Measurements from ENCODE around the gene NFKB1.

NFKB1 gene

DNA sequence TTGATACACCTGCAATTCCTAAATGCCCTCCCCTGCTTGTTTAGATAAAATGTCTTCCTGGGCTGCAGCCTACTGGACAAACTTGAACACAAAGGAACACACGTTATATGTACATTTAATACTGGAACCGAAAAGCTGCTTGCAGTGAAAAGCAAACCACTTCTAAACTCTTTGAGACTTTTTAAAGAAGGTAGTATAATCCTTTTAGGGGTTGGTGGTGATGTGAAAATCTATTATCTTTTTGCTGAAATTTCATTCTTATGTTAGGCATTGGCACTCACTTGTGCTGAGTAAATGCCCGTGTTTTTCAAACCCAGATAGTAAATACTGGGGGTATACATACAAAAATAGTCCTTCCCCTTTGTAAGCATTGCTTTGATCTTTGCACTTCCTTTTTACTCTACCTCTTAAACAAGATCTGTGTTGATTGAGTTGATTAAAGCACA is 2.2 kb downstream of the NFKB1 start:
- TF ChIP-seq, protein P1, sequence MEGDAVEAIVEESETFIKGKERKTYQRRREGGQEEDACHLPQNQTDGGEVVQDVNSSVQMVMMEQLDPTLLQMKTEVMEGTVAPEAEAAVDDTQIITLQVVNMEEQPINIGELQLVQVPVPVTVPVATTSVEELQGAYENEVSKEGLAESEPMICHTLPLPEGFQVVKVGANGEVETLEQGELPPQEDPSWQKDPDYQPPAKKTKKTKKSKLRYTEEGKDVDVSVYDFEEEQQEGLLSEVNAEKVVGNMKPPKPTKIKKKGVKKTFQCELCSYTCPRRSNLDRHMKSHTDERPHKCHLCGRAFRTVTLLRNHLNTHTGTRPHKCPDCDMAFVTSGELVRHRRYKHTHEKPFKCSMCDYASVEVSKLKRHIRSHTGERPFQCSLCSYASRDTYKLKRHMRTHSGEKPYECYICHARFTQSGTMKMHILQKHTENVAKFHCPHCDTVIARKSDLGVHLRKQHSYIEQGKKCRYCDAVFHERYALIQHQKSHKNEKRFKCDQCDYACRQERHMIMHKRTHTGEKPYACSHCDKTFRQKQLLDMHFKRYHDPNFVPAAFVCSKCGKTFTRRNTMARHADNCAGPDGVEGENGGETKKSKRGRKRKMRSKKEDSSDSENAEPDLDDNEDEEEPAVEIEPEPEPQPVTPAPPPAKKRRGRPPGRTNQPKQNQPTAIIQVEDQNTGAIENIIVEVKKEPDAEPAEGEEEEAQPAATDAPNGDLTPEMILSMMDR (IDR thresholded peaks at IDR 0.05; ENCODE audit: insufficient read depth, low read length, missing control alignments), result no peak
- ChIA-PET CTCF (interaction anchor here (0.7 kb wide), 1 partner anchor 8 kb away, joined by 3 read pairs; no protein-coding TSS in a partner anchor), POLR2A (no interaction called here)
- H3K4me3 ChIP-seq (ENCODE audit: low read depth, low read length), result no peak overlapping the region
- DNase-seq (ENCODE audit: low read depth, low spot score), result no peak

DNA sequence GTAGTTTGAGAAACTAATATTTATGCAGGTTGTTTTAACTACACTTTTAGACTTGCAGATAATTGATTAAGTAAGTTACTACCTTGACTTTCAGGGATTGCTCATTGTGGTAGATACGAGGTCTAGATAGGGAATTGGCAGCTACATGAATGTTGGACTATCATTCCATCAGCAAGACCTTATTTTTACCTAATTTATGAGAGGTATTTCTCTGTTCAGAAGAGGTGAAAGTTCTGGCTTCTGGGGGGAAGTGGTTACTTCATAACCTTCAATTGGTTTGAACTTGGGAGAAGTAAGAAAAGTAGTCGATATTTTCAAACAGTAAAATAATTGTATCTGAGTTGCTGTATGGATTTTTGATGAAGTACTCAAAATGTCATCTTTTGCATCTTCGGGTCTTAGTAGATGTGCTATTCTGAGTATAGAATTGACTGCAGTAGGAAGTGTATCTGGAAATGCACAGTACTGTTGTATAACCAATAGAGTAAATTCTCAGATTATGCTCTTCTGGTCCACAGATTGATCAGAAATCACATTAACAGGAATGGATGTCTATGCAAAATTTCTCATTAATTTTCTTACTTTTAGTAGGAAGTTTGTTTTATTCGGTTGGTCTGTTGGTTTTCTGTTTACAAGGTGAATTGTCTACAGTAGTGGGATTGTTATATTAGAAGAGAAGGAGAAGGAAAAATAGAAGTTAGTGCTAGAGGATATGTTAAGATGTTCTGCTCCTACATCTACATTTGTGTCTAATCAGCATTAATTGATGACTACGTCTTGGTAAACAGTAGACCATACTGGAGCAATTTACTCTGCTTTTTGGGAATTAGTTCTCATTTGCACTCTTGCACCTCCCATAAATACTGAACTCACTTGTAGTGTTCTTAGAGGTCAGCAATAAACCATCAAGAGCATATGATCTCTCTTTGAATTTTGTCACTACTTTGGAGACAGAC is 3.0 kb downstream of the NFKB1 start:
- H3K4me3 ChIP-seq (ENCODE audit: low read depth, low read length), result no peak overlapping the region
- CTCF ChIA-PET, result no interaction called here
- POLR2A ChIA-PET, result no interaction called here
- DNase-seq (ENCODE audit: low read depth, low spot score), result no peak
- TF ChIP-seq, protein P1 (IDR thresholded peaks at IDR 0.05; ENCODE audit: insufficient read depth, low read length, missing control alignments), result no peak

DNA sequence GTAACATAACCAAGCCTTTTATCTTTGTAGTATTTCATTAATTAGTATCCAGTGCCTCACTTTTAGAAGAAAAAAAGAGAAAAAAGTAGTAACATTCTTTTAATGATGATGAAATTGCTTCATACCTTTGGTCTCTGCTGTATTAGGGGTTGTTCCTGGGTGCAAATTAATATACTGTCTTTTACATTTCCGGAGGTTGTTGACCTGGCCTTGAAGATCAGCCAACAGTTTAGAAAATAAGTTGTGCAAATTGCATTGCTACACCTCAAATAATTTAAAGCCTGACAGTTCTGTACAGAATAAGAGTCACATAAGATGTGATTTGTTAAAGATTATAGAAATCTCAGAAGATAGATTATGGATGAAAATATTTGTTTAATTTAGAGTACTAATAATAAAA is 3.8 kb downstream of the NFKB1 start:
- H3K4me3 ChIP-seq (ENCODE audit: low read depth, low read length), result no peak overlapping the region
- POLR2A ChIA-PET, result no interaction called here
- CTCF ChIA-PET, result no interaction called here

DNA sequence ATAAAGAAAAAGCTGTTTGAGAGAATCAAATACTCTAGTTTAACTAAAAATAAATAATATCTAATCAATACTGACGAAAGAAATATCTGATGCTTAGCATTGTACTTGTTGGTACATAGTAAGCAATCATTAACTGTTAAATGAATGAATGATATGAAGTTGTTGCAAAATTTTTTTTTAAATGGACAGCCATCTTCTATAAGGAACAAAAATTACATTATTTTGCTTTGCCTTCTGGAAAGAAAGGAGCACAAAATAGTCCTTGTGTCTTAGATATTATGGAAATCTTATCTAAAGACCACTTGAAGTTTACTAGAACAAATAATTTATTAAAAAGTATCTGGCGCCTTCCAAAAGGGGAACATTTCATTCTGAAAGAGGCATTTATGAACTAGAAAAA is 4.5 kb downstream of the NFKB1 start:
- H3K4me3 ChIP-seq (ENCODE audit: low read depth, low read length), result no peak overlapping the region
- ChIA-PET CTCF (no interaction called here), POLR2A (no interaction called here)
- TF ChIP-seq, protein P1 (IDR thresholded peaks at IDR 0.05; ENCODE audit: insufficient read depth, low read length, missing control alignments), result no peak
- no peak for DNase-seq (ENCODE audit: low read depth, low spot score)

More for the DNA sequence above, 3.8 kb downstream of the NFKB1 start:
- DNase-seq (ENCODE audit: low read depth, low spot score), result no peak
- TF ChIP-seq, protein P1 (IDR thresholded peaks at IDR 0.05; ENCODE audit: insufficient read depth, low read length, missing control alignments), result no peak

DNA sequence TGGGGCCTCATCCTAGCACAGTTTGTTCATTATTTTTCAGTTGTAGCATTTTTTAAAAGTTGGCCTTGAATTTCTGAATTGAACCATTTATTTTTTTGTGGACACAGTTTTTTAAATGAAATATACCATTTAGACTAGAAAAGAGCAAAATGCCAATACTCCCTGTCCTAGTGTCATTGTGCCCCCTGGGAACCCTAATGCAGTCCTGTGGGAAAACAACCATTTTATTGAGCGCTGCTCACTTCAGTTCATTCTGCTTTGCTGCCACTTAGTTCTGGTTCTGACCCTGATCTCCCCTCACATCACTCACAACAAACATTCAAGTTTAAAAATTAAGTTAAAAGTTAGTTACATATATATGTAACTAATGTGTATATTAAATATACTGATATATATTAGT is 5.4 kb downstream of the NFKB1 start:
- DNase-seq (ENCODE audit: low read depth, low spot score), result no peak
- H3K4me3 ChIP-seq (ENCODE audit: low read depth, low read length), result no peak overlapping the region
- CTCF ChIA-PET, result no interaction called here
- TF ChIP-seq, protein P1 (IDR thresholded peaks at IDR 0.05; ENCODE audit: insufficient read depth, low read length, missing control alignments), result no peak
- POLR2A ChIA-PET, result no interaction called here

DNA sequence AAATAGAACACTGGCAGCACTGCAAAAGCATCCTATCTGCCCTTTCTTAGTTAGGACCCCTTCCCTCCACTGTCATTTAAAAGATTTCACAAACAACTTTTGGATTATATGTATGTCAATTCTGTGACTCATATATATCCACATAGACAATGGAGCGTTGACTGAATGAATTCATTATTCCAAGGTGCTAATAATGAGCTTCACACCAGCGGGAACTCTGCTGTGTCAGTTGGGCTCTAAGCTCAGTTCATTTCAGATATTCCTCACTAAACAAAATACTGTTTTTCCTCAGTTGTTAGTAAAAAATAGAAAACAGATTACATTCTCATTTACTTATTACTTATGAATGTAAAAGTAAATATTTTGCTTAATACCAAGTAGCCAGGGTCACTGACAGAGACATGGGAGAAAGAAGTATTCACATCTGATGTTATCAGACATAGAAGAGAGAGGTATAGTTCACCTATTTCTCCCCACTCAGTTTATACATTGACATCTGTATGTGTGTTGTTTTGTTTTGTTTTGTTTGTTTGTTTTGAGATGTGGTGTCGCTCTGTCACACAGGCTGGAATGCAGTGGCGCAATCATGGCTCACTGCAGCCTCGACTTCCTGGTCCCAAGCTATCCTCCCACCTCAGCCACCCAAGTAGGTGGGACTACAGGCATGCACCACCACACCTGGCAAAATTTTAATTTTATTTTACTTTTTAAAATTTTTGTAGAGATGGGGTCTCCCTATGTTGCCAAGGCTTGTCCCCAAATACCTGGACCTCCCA is 10.9 kb downstream of the NFKB1 start:
- ChIA-PET CTCF (interaction anchor here (0.5 to 1.3 kb wide), 4 partner anchors 9 to 579 kb away, joined by 3 read pairs; no protein-coding TSS in a partner anchor), POLR2A (interaction anchor here (1.8 kb wide), 1 partner anchor 10 kb away, joined by 7 read pairs; no protein-coding TSS in a partner anchor)
- H3K4me3 ChIP-seq (ENCODE audit: low read depth, low read length), result no peak overlapping the region
- TF ChIP-seq, protein P1 (IDR thresholded peaks at IDR 0.05; ENCODE audit: insufficient read depth, low read length, missing control alignments), result no peak
- no peak for DNase-seq (ENCODE audit: low read depth, low spot score)

All from AG04449 (cell line).